Measurements from ENCODE around the gene CERCAM. TPM values are rescaled to one million over a fixed set of nuclear protein-coding genes. Genes with fewer than 3 reads are reported as not detected.

The CERCAM gene
- total RNA-seq, 4 donors from 2014 or later = 2.2 to 18.3 (median 6.2) TPM

- Histone ChIP-seq H3K9me3 (no peaks in the 10 kb centered on the region), H3K4me1 (no peaks in the 10 kb centered on the region), H3K36me3 (peaks cover 17 to 100% (median 21%) of the 10 kb centered on the region in 3 donors), H3K27ac (no peak overlapping the region), H3K4me3 (no peak overlapping the region), H3K27me3 (no peaks in the 10 kb centered on the region)
- no peak for TF ChIP-seq CTCF (IDR thresholded peaks at IDR 0.05)
- no peak for TF ChIP-seq POLR2A (IDR thresholded peaks at IDR 0.05)
- WGBS, 2 donors = 89 to 94% methylated on average over 13 to 15 of the region's 17 CpGs
- intact Hi-C loops (cut with DNase I) = no loop called here
- no peak for DNase-seq
Measured at GRCh38 chr9:128484686-128485413, 64.2 kb downstream of the CERCAM start.

GRCh38 chr9:128485414-128485855 lies 64.8 kb downstream of the CERCAM start:
- peaks cover 20 to 100% (median 21%) of the 10 kb centered on the region in 3 donors for H3K36me3 ChIP-seq
- H3K4me3 ChIP-seq = no peak overlapping the region
- no peak for DNase-seq
- H3K4me1 ChIP-seq = no peaks in the 10 kb centered on the region
- 83% methylated on average over 3 to 5 of the region's 7 CpGs for WGBS, 2 donors
- intact Hi-C loops (cut with DNase I) = no loop called here
- H3K27ac ChIP-seq = no peak overlapping the region
- H3K9me3 ChIP-seq = no peaks in the 10 kb centered on the region
- no peak for TF ChIP-seq CTCF (IDR thresholded peaks at IDR 0.05)
- TF ChIP-seq POLR2A (IDR thresholded peaks at IDR 0.05) = no peak
- H3K27me3 ChIP-seq = no peaks in the 10 kb centered on the region

GRCh38 chr9:128486201-128486600 lies 65.5 kb downstream of the CERCAM start:
- peaks cover 20 to 100% (median 21%) of the 10 kb centered on the region in 3 donors for H3K36me3 ChIP-seq

More at GRCh38 chr9:128486201-128486600, 65.5 kb downstream of the CERCAM start:
- no peaks in the 10 kb centered on the region for H3K27me3 ChIP-seq
- H3K4me3 ChIP-seq = no peak overlapping the region
- H3K4me1 ChIP-seq = no peaks in the 10 kb centered on the region
- no peaks in the 10 kb centered on the region for H3K9me3 ChIP-seq
- intact Hi-C loops (cut with DNase I) = no loop called here
- no peak overlapping the region for H3K27ac ChIP-seq
- no peak for DNase-seq
- no peak for TF ChIP-seq CTCF (IDR thresholded peaks at IDR 0.05)
- TF ChIP-seq POLR2A (IDR thresholded peaks at IDR 0.05) = no peak

Other genes starting within 250 kb of the CERCAM start
- 10 to 100 TPM; 31.0 to 74.6 (median 43.7) TPM for gene CIZ1, start 229.3 kb upstream of the CERCAM start, total RNA-seq
- 1 to 10 TPM; 1.3 to 9.7 (median 1.6) TPM for gene DNM1, start 217.5 kb upstream of the CERCAM start, total RNA-seq
- gene GOLGA2, start 144.8 kb upstream of the CERCAM start, total RNA-seq = 10 to 100 TPM; 76.1 to 92.0 (median 89.2) TPM
- 10 to 100 TPM; 15.2 to 28.2 (median 17.5) TPM for gene SWI5, start 144.6 kb upstream of the CERCAM start, total RNA-seq
- 10 to 100 TPM; 13.2 to 15.6 (median 15.3) TPM for gene TRUB2, start 98.4 kb upstream of the CERCAM start, total RNA-seq
- gene COQ4, start 98.0 kb upstream of the CERCAM start, total RNA-seq = 10 to 100 TPM; 55.5 to 89.2 (median 77.9) TPM
- gene SLC27A4, start 80.3 kb upstream of the CERCAM start, total RNA-seq = 100 to 1,000 TPM in 1 of 4 donors, 10 to 100 TPM in 3; 36.6 to 110 (median 72.2) TPM
- gene URM1, start 49.5 kb upstream of the CERCAM start, total RNA-seq = 10 to 100 TPM; 22.7 to 31.5 (median 25.5) TPM
- gene ODF2, start 35.1 kb downstream of the CERCAM start, total RNA-seq = 10 to 100 TPM; 13.2 to 28.0 (median 19.8) TPM
- gene GLE1, start 83.9 kb downstream of the CERCAM start, total RNA-seq = 10 to 100 TPM; 21.4 to 31.2 (median 24.4) TPM
- gene SPTAN1, start 131.7 kb downstream of the CERCAM start, total RNA-seq = 100 to 1,000 TPM in 3 of 4 donors, 10 to 100 TPM in 1; 97.8 to 233 (median 160) TPM
- gene DYNC2I2, start 236.0 kb downstream of the CERCAM start, total RNA-seq = 10 to 100 TPM; 39.7 to 65.9 (median 54.4) TPM

Measured in esophagus squamous epithelium (tissue), 5 donors.